ENCODE data around the gene PTTG1IP.
"Not testable (repeated sequence)": the region's sequence is repeated elsewhere in the genome, so short reads cannot be mapped to it uniquely, and the experiment has no call there.

Gene PTTG1IP

GRCh38 chr21:44886113-44887075, 12.9 kb upstream of the PTTG1IP start:
- no peaks in the 10 kb centered on the region for H3K4me1 ChIP-seq (ENCODE audit: insufficient read depth, low read length)
- H3K9ac ChIP-seq (ENCODE audit: low read depth, low read length): no peak overlapping the region
- H3K9me3 ChIP-seq (ENCODE audit: control insufficient read depth, insufficient read depth, low read length): no peaks in the 10 kb centered on the region
- H3K36me3 ChIP-seq (ENCODE audit: insufficient read depth, low read length): no peaks in the 10 kb centered on the region

- no peaks in the 10 kb centered on the region for H3K36me3 ChIP-seq (ENCODE audit: insufficient read depth, low read length)
- H3K9me3 ChIP-seq (ENCODE audit: control insufficient read depth, insufficient read depth, low read length): no peaks in the 10 kb centered on the region
- H3K9ac ChIP-seq (ENCODE audit: low read depth, low read length): no peak overlapping the region
- no peaks in the 10 kb centered on the region for H3K4me1 ChIP-seq (ENCODE audit: insufficient read depth, low read length)
Measured at GRCh38 chr21:44885615-44886014, 12.1 kb upstream of the PTTG1IP start.

GRCh38 chr21:44884097-44884496, 10.6 kb upstream of the PTTG1IP start:
- no peaks in the 10 kb centered on the region for H3K4me1 ChIP-seq (ENCODE audit: insufficient read depth, low read length)
- no peaks in the 10 kb centered on the region for H3K9me3 ChIP-seq (ENCODE audit: control insufficient read depth, insufficient read depth, low read length)
- H3K9ac ChIP-seq (ENCODE audit: low read depth, low read length): no peak overlapping the region
- no peaks in the 10 kb centered on the region for H3K36me3 ChIP-seq (ENCODE audit: insufficient read depth, low read length)

- Histone ChIP-seq H3K4me1 (ENCODE audit: insufficient read depth, low read length) (peaks cover 5% of the 10 kb centered on the region; the same call in 1 of the 2 replicates), H3K9ac (ENCODE audit: low read depth, low read length) (no peak overlapping the region), H3K9me3 (ENCODE audit: control insufficient read depth, insufficient read depth, low read length) (no peaks in the 10 kb centered on the region), H3K36me3 (ENCODE audit: insufficient read depth, low read length) (no peaks in the 10 kb centered on the region)
Measured at GRCh38 chr21:44883250-44883649, 9.8 kb upstream of the PTTG1IP start.

GRCh38 chr21:44881198-44881872, 7.8 kb upstream of the PTTG1IP start:
- Histone ChIP-seq H3K36me3 (ENCODE audit: insufficient read depth, low read length) (no peaks in the 10 kb centered on the region), H3K9ac (ENCODE audit: low read depth, low read length) (no peak overlapping the region), H3K9me3 (ENCODE audit: control insufficient read depth, insufficient read depth, low read length) (no peaks in the 10 kb centered on the region), H3K4me1 (ENCODE audit: insufficient read depth, low read length) (peaks cover 6% of the 10 kb centered on the region; the same call in 1 of the 2 replicates)

- no peak overlapping the region for H3K9ac ChIP-seq (ENCODE audit: low read depth, low read length)
- H3K4me1 ChIP-seq (ENCODE audit: insufficient read depth, low read length): peaks cover 6% of the 10 kb centered on the region; the same call in 1 of the 2 replicates
- no peaks in the 10 kb centered on the region for H3K9me3 ChIP-seq (ENCODE audit: control insufficient read depth, insufficient read depth, low read length)
- H3K36me3 ChIP-seq (ENCODE audit: insufficient read depth, low read length): no peaks in the 10 kb centered on the region
Measured at GRCh38 chr21:44880405-44881197, 7.1 kb upstream of the PTTG1IP start.

- H3K9ac ChIP-seq (ENCODE audit: low read depth, low read length); H3K9me3 ChIP-seq (ENCODE audit: control insufficient read depth, insufficient read depth, low read length); H3K4me1 ChIP-seq (ENCODE audit: insufficient read depth, low read length); H3K36me3 ChIP-seq (ENCODE audit: insufficient read depth, low read length): not testable (repeated sequence)
Measured at GRCh38 chr21:44879238-44879637, 5.7 kb upstream of the PTTG1IP start.

- H3K9me3 ChIP-seq (ENCODE audit: control insufficient read depth, insufficient read depth, low read length): no peaks in the 10 kb centered on the region
- peaks cover 6% of the 10 kb centered on the region; the same call in 1 of the 2 replicates for H3K4me1 ChIP-seq (ENCODE audit: insufficient read depth, low read length)
- no peak overlapping the region for H3K9ac ChIP-seq (ENCODE audit: low read depth, low read length)
- no peaks in the 10 kb centered on the region for H3K36me3 ChIP-seq (ENCODE audit: insufficient read depth, low read length)
Measured at GRCh38 chr21:44878053-44878982, 4.8 kb upstream of the PTTG1IP start.

- Histone ChIP-seq H3K36me3 (ENCODE audit: insufficient read depth, low read length) (no peaks in the 10 kb centered on the region), H3K9me3 (ENCODE audit: control insufficient read depth, insufficient read depth, low read length) (no peaks in the 10 kb centered on the region), H3K9ac (ENCODE audit: low read depth, low read length) (no peak overlapping the region), H3K4me1 (ENCODE audit: insufficient read depth, low read length) (peaks cover 7% of the 10 kb centered on the region; the same call in 1 of the 2 replicates)
Measured at GRCh38 chr21:44876849-44877575, 3.5 kb upstream of the PTTG1IP start.

GRCh38 chr21:44875316-44875700, 1.8 kb upstream of the PTTG1IP start:
- Histone ChIP-seq H3K36me3 (ENCODE audit: insufficient read depth, low read length) (no peaks in the 10 kb centered on the region), H3K4me1 (ENCODE audit: insufficient read depth, low read length) (peaks cover 19% of the 10 kb centered on the region), H3K9ac (ENCODE audit: low read depth, low read length) (peak overlapping the region; percentile 82), H3K9me3 (ENCODE audit: control insufficient read depth, insufficient read depth, low read length) (no peaks in the 10 kb centered on the region)

- Histone ChIP-seq H3K9ac (ENCODE audit: low read depth, low read length) (peak overlapping the region; percentile 82), H3K9me3 (ENCODE audit: control insufficient read depth, insufficient read depth, low read length) (no peaks in the 10 kb centered on the region), H3K4me1 (ENCODE audit: insufficient read depth, low read length) (peaks cover 20% of the 10 kb centered on the region), H3K36me3 (ENCODE audit: insufficient read depth, low read length) (no peaks in the 10 kb centered on the region)
Measured at GRCh38 chr21:44874497-44875315, 1.2 kb upstream of the PTTG1IP start.

- H3K36me3 ChIP-seq (ENCODE audit: insufficient read depth, low read length): no peaks in the 10 kb centered on the region
- H3K4me1 ChIP-seq (ENCODE audit: insufficient read depth, low read length): peaks cover 24% of the 10 kb centered on the region
- no peaks in the 10 kb centered on the region for H3K9me3 ChIP-seq (ENCODE audit: control insufficient read depth, insufficient read depth, low read length)
- peak overlapping the region; percentile 82 for H3K9ac ChIP-seq (ENCODE audit: low read depth, low read length)
Measured at GRCh38 chr21:44874240-44874496, 678 bp upstream of the PTTG1IP start.

Data from ES-I3 (cell line).